Measurements from ENCODE around the gene GADL1.

GRCh38 chr3:30777426-30778113, 116.9 kb downstream of the GADL1 start:
- TF ChIP-seq POLR2A (IDR thresholded peaks at IDR 0.05; ENCODE audit: low read length), result no peak
- no peak for TF ChIP-seq GATA1 (IDR thresholded peaks at IDR 0.05; ENCODE audit: low read depth, low read length)
